GM23248 (cell line): Measurements from ENCODE around the gene HMOX1.

Experiments used
- EZH2 ChIP-seq: fragments of 200-600 bp; sonication (generic); IDR thresholded peaks from 2 replicates; pipeline ENCODE4 v1.6.1; 2018; ENCODE audit warnings: antibody characterized with exemption, mild to moderate bottlenecking; ENCODE audit not compliant: insufficient read depth, poor library complexity, severe bottlenecking
- EZH2phosphoT487 ChIP-seq: fragments of 200-600 bp; sonication (generic); IDR thresholded peaks from 2 replicates; pipeline ENCODE4 v1.6.1; 2018; ENCODE audit warnings: antibody characterized with exemption, moderate library complexity, mild to moderate bottlenecking, low read depth; ENCODE audit not compliant: insufficient read depth

DNA sequence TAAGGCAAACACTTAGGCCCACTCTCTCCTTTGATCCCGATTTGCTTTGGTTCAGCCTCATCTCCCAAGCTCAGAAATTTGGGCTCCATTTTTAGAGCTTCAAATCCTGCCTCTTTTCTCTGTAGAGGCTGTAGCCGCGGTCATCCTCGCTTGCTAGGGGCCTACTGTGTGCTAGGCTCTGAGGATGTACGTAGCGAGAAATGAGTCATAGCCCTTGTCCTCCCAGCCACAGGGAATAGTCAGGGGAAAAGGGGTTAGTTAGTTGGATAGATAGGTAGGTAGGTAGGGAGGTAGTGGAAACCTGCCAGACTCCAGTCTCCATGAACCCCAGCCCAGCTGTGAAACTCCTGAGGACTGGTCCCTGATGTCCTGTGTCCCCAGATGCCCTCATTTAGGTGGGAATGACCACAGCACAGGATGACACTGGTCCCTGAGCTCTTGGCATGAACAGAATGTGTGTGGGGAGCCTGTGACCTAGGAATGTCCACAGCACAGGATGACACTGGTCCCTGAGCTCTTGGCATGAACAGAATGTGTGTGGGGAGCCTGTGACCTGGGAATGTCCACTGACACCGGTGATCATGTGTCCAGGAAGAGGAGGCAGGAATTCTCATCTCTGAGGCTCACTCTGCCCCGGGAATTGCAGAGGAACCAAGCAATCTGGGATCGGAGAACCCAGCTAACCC, 21.4 kb upstream of the HMOX1 start:
- TF ChIP-seq EZH2 (no peak), EZH2phosphoT487 (no peak)
